Activated naive CD4-positive, alpha-beta T cell (primary cell): ENCODE measurements around the gene AFF2.
A peak's percentile ranks its signal among the peaks of the same experiment; 100 is the strongest.

Experiments used
- DNase-seq, 4 experiments: peaks; one replicate each; lab custom pipeline; 2025; lab: John Stamatoyannopoulos, UW

Gene AFF2

GRCh38 chrX:148500423-148501385 lies at the start of gene AFF2:
Gene AFF2 (plus strand): TSS chrX:148500617. CDS start chrX:148501098, 481 bp downstream.
- peak in 3 of 4 experiments; percentile 1 to 29 (median 4) for DNase-seq

- DNase-seq = no peak
These were observed 43.1 kb upstream of the AFF2 start for GRCh38 chrX:148457279-148457678.

GRCh38 chrX:148459343-148459742 lies 41.1 kb upstream of the AFF2 start:
- no peak for DNase-seq

- no peak for DNase-seq
These were observed 34.1 kb upstream of the AFF2 start for GRCh38 chrX:148466292-148466691.

- DNase-seq = no peak
These were observed 30.1 kb upstream of the AFF2 start for GRCh38 chrX:148470324-148470723.

GRCh38 chrX:148474030-148474429 lies 26.4 kb upstream of the AFF2 start:
- DNase-seq = no peak

GRCh38 chrX:148492057-148492456 lies 8.4 kb upstream of the AFF2 start:
- DNase-seq = no peak

- DNase-seq = no peak
These were observed 5.2 kb upstream of the AFF2 start for GRCh38 chrX:148495176-148495575.

- no peak for DNase-seq
These were observed 2.4 kb upstream of the AFF2 start for GRCh38 chrX:148498067-148498466.

GRCh38 chrX:148499638-148500422 lies 587 bp upstream of the AFF2 start:
- DNase-seq = no peak

- DNase-seq = no peak
These were observed 1.1 kb downstream of the AFF2 start for GRCh38 chrX:148501386-148502066.

GRCh38 chrX:148504506-148504905 lies 4.1 kb downstream of the AFF2 start:
- DNase-seq = no peak

- DNase-seq = no peak
These were observed 7.0 kb downstream of the AFF2 start for GRCh38 chrX:148507418-148507817.

- no peak for DNase-seq
These were observed 12.0 kb downstream of the AFF2 start for GRCh38 chrX:148512453-148512852.

GRCh38 chrX:148513661-148514060 lies 13.2 kb downstream of the AFF2 start:
- DNase-seq = no peak

- DNase-seq = no peak
These were observed 16.8 kb downstream of the AFF2 start for GRCh38 chrX:148517176-148517575.

GRCh38 chrX:148522006-148522405 lies 21.6 kb downstream of the AFF2 start:
- no peak for DNase-seq

- no peak for DNase-seq
These were observed 23.1 kb downstream of the AFF2 start for GRCh38 chrX:148523303-148524080.

- no peak for DNase-seq
These were observed 30.2 kb downstream of the AFF2 start for GRCh38 chrX:148530464-148531077.

GRCh38 chrX:148534291-148534690 lies 33.9 kb downstream of the AFF2 start:
- no peak for DNase-seq

- no peak for DNase-seq
These were observed 35.2 kb downstream of the AFF2 start for GRCh38 chrX:148535639-148536038.
